Heart right ventricle (tissue), 16 donors: ENCODE data around the gene BAHD1. TPM values are rescaled to one million over a fixed set of nuclear protein-coding genes. Genes with fewer than 3 reads are reported as not detected.

Experiments
- ATAC-seq, 8 donors: fragments of 200-7000 bp; cut with Tn5 transposase; one replicate each; pipeline ENCODE4 v1.9.1; 2020; ENCODE audit warnings: mild to moderate bottlenecking in 8 of 8, moderate library complexity in 8 of 8, moderate number of reproducible peaks in 1 of 8
- DNase-seq, 2 donors: peaks; one replicate each; pipeline ENCODE4 v3.0.0-alpha.2; 2020
- H3K27ac ChIP-seq, 10 donors: fragments of 200-600 bp; sonication (generic) in 2 of 10; one replicate each; pipeline versions ENCODE4 v1.5.0 to v1.8.0; 2020 to 2022; ENCODE audit warnings: mild to moderate bottlenecking in 3 of 10
- H3K27me3 ChIP-seq, 7 donors: fragments of 200-600 bp; one replicate each; pipeline ENCODE4 v1.8.0; 2021 to 2022; ENCODE audit warnings: mild to moderate bottlenecking in 2 of 7
- H3K36me3 ChIP-seq, 9 donors: fragments of 200-600 bp; sonication (generic) in 1 of 9; one replicate each; pipeline versions ENCODE4 v1.5.0 to v1.8.0; 2020 to 2022; ENCODE audit warnings: mild to moderate bottlenecking in 2 of 9
- H3K4me1 ChIP-seq, 9 donors: fragments of 200-600 bp; sonication (generic) in 1 of 9; one replicate each; pipeline versions ENCODE4 v1.5.0 to v1.8.0; 2020 to 2022; ENCODE audit warnings: mild to moderate bottlenecking in 4 of 9
- H3K4me3 ChIP-seq, 10 donors: fragments of 200-600 bp; sonication (generic) in 2 of 10; one replicate each; pipeline versions ENCODE4 v1.5.0 to v1.8.0; 2020 to 2022; ENCODE audit warnings: mild to moderate bottlenecking in 7 of 10, moderate library complexity in 2 of 10
- H3K9me3 ChIP-seq, 11 donors: fragments of 200-600 bp in 10 of 11; sonication (generic) in 2 of 11; one replicate each; pipeline versions ENCODE4 v1.5.0 to v1.8.0; 2013 to 2022; ENCODE audit warnings: mild to moderate bottlenecking in 2 of 11, control low read depth in 1 of 11, moderate library complexity in 1 of 11
- CTCF ChIP-seq, 9 donors: fragments of 200-600 bp; sonication (generic) in 2 of 9; IDR thresholded peaks; one replicate each; pipeline versions ENCODE4 v1.5.0 to v1.8.0; 2021 to 2022; ENCODE audit warnings: antibody characterized with exemption in 9 of 9, mild to moderate bottlenecking in 5 of 9, moderate library complexity in 1 of 9
- WGBS, 2 donors: extraction: QIAGEN DNeasy Blood & Tissue Kit; methylation state at CpG; one replicate each; pipeline ENCODE4 v1.1.7; 2013; ENCODE audit warnings: inconsistent platforms in 1 of 2; 5-methylcytosine and 5-hydroxymethylcytosine counted together
- intact Hi-C, 10 donors: fragments of 100-400 bp; cut with DNase I; formaldehyde crosslinking; loops; one replicate each; pipeline versions ENCODE4 v1.11.1 to v1.14.2; 2022
- polyA plus RNA-seq, 2 donors: library from polyadenylated mRNA; stranded (reverse); fragments of 200-250 nt; gene quantifications; one replicate each; pipeline ENCODE4 v1.2.3, GENCODE V29; 2013
- total RNA-seq, 10 donors: library from RNA; stranded (reverse); fragmentation: NEBNext Ultra II Directional in 3 of 10; extraction: Animal tissue kit (Norgen Biotek cat#: 25700) in 3 of 10; gene quantifications; one replicate each; pipeline versions ENCODE4 v1.2.1 to v1.2.4, GENCODE V29; 2021 to 2023
- donor health status: Arrhythmogenic right ventricular cardiomyopathy.
- donor health status: ischemic (EF 13 %, LVEDD 7.1; RV severe dilation, severe dysfunction).
- donor health status: healthy with polysubstance abuse.
- donor health status: DM: no; HTN: yes; CAD: no.
- donor health status: DM: no; HTN: no; CAD: no.
- donor health status: ischemic (EF 25% LVEDD 6.9; RV normal size, moderate dysfunction).
- donor health status: ischemic (EF 25% LVEDD 5.7; RV mildly dilated, moderate dysfunction).
- donor health status: healthy.
- donor health status: DM: yes; HTN: yes; CAD: no.
- donor health status: Ischemic cardiomyopathy.
- donor health status: ischemic (EF 35%, LVEDD 5.7; RV mildly dilated, moderate dysfunction).
- donor health status: nonischemic (EF 11% LVEDD 7.7; RV severe dilation, severe dysfunction).
- donor health status: DM: yes; HTN: yes; CAD: no.
- donor health status: PGD.
- donor health status: ischemic (EF 29% LVEDD 5.4; RV normal size, mild dysfunction).
- donor health status: nonischemic (EF 23%, LVEDD 6.1; RV moderate dilation, normal function).

Gene BAHD1
- total and polyA plus RNA-seq, 12 donors, result 8.9 to 17.8 (median 15.8) TPM

GRCh38 chr15:40499931-40500330 lies 59.2 kb downstream of the BAHD1 start:
- 81 to 94% methylated on average over 4 of the region's 4 CpGs for WGBS, 2 donors
- Histone ChIP-seq H3K4me3 (no peak overlapping the region), H3K36me3 (no peaks in the 10 kb centered on the region), H3K27ac (no peak overlapping the region), H3K27me3 (peaks cover 0 to 8% (median 0%) of the 10 kb centered on the region in 7 donors), H3K4me1 (no peaks in the 10 kb centered on the region), H3K9me3 (no peaks in the 10 kb centered on the region)
- DNase-seq, result no peak
- intact Hi-C loops, result loop anchor here in 3 of 10 donors (10.0 kb wide), 2 partner anchors 45 to 55 kb away; partner anchors contain the start of gene BAHD1 (in 1 of the 3)
- ATAC-seq, result no peak
- TF ChIP-seq CTCF (IDR thresholded peaks at IDR 0.05), result no peak

- H3K4me3 ChIP-seq, result no peak overlapping the region
- H3K27me3 ChIP-seq, result peaks cover 0 to 8% (median 0%) of the 10 kb centered on the region in 7 donors
- no peaks in the 10 kb centered on the region for H3K4me1 ChIP-seq
- intact Hi-C loops, result loop anchor here in 3 of 10 donors (10.0 kb wide), 2 partner anchors 46 to 56 kb away; partner anchors contain the start of gene BAHD1 (in 1 of the 3)
- no peak overlapping the region for H3K27ac ChIP-seq
- 83 to 84% methylated on average over 4 of the region's 4 CpGs for WGBS, 2 donors
- TF ChIP-seq CTCF (IDR thresholded peaks at IDR 0.05), result no peak
- no peaks in the 10 kb centered on the region for H3K36me3 ChIP-seq
- ATAC-seq (no peak), DNase-seq (no peak)
- H3K9me3 ChIP-seq, result no peaks in the 10 kb centered on the region
Measured at GRCh38 chr15:40500568-40501330, 60.0 kb downstream of the BAHD1 start.

DNA sequence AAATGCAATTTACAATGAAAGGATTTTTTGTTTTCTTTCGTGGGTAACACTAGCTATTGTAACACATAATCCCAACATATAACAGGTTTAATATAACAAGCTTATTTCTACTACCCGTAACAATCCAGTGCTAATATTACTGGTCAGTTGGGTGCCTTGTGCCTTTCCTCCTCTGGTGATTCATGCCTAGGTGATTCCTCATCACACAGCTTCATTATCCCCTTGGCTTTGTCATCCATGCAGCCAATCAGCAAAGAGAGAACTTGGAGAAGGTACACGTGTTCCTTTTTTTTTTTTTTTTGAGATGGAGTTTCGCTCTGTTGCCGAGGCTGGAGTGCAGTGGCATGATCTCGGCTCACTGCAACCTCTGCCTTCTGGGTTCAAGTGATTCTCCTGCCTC lies 60.7 kb downstream of the BAHD1 start:
- no peak for TF ChIP-seq CTCF (IDR thresholded peaks at IDR 0.05)
- DNase-seq (no peak), ATAC-seq (no peak)
- Histone ChIP-seq H3K27me3 (peaks cover 0 to 8% (median 0%) of the 10 kb centered on the region in 7 donors), H3K36me3 (no peaks in the 10 kb centered on the region), H3K9me3 (no peaks in the 10 kb centered on the region), H3K4me1 (peaks cover 0 to 1% (median 0%) of the 10 kb centered on the region in 9 donors), H3K27ac (no peak overlapping the region), H3K4me3 (no peak overlapping the region)
- intact Hi-C loops, result loop anchor here in 3 of 10 donors (10.0 kb wide), 2 partner anchors 47 to 57 kb away; partner anchors contain the start of gene BAHD1 (in 1 of the 3)
- WGBS, 2 donors, result 78 to 84% methylated on average over 6 of the region's 6 CpGs

- H3K4me1 ChIP-seq, result peaks cover 0 to 27% (median 20%) of the 10 kb centered on the region in 9 donors
- H3K4me3 ChIP-seq, result peak overlapping the region in 9 of 10 donors; percentile 13 to 45 (median 28)
- no peaks in the 10 kb centered on the region for H3K36me3 ChIP-seq
- H3K9me3 ChIP-seq, result no peaks in the 10 kb centered on the region
- peak; percentile 79 to 80 for DNase-seq
- intact Hi-C loops, result loop anchor here in 7 of 10 donors (2.0 to 10.0 kb wide), 5 partner anchors 52 to 65 kb away; partner anchors contain the start of gene BAHD1 (in 3 of the 7)
- peak overlapping the region in 2 of 10 donors; percentile 10 to 11 for H3K27ac ChIP-seq
- WGBS, 2 donors, result 3 to 4% methylated on average over 30 of the region's 30 CpGs
- ATAC-seq, result peak; percentile 80 to 94 (median 90)
- peak; percentile 47 to 88 (median 69) for TF ChIP-seq CTCF (IDR thresholded peaks at IDR 0.05)
- H3K27me3 ChIP-seq, result peaks cover 0 to 62% (median 0%) of the 10 kb centered on the region in 7 donors
Measured at GRCh38 chr15:40506964-40507571, 66.3 kb downstream of the BAHD1 start.
